Choroid plexus epithelial cell (primary cell): Measurements from ENCODE around the gene RHBDL2.
"Not testable (repeated sequence)": the region's sequence is repeated elsewhere in the genome, so short reads cannot be mapped to it uniquely, and the experiment has no call there.

Experiments
- DNase-seq: peaks from one replicate; pipeline ENCODE4 v3.0.0-alpha.2; 2010; ENCODE audit warnings: low read depth
- H3K4me3 ChIP-seq: 2 replicates; pipeline ENCODE4 v1.5.1; 2011; ENCODE audit warnings: low read depth, mild to moderate bottlenecking, control low read depth, low read length, moderate library complexity
- TF ChIP-seq, protein P1 (sequence below): conservative IDR thresholded peaks from 2 replicates; pipeline ENCODE4 v1.5.1; 2011; ENCODE audit warnings: low read depth, mild to moderate bottlenecking, control low read depth, inconsistent platforms, low read length, moderate library complexity

RHBDL2 gene

DNA sequence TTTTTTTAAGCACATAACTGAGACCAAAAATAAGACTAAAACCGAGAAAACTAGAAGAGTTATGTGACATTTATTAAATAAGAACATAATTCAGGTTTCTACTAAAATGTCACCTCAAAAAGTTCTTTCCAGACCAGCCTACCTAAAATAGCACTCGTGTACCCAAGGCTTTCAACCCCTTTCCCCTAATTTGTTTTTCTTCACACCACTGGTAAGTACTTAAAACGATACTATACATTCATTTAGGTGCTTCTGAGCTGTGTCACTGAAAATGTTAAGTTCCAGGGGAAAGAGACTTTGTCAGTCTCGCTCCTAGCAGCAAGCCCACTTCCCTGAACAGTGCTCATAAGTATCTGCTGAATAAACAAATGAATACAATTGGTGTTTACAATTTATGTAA is 88.8 kb downstream of the RHBDL2 start:
- DNase-seq, result no peak
- TF ChIP-seq, protein P1, sequence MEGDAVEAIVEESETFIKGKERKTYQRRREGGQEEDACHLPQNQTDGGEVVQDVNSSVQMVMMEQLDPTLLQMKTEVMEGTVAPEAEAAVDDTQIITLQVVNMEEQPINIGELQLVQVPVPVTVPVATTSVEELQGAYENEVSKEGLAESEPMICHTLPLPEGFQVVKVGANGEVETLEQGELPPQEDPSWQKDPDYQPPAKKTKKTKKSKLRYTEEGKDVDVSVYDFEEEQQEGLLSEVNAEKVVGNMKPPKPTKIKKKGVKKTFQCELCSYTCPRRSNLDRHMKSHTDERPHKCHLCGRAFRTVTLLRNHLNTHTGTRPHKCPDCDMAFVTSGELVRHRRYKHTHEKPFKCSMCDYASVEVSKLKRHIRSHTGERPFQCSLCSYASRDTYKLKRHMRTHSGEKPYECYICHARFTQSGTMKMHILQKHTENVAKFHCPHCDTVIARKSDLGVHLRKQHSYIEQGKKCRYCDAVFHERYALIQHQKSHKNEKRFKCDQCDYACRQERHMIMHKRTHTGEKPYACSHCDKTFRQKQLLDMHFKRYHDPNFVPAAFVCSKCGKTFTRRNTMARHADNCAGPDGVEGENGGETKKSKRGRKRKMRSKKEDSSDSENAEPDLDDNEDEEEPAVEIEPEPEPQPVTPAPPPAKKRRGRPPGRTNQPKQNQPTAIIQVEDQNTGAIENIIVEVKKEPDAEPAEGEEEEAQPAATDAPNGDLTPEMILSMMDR, result no peak
- no peak overlapping the region for H3K4me3 ChIP-seq

DNA sequence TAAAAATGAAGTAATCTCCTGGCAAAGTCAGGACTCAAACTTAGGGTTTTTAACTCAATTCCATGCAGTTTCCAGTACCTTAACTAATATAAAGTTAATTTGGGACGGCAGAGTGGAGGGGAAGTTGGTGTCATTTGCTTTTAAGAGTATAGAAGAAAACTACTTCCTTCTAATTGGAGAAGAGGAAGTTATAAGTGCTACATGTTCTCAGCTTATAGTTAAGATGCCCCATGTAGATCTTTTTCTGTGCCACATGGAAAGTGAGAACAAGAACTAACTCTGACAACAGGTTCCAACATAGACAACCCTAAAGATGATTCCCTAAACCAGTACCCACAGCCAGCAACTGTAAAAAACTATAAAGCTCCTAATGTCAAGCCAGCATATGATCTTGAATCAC is 93.6 kb downstream of the RHBDL2 start:
- TF ChIP-seq, protein P1, result no peak
- DNase-seq, result no peak
- H3K4me3 ChIP-seq, result no peak overlapping the region

DNA sequence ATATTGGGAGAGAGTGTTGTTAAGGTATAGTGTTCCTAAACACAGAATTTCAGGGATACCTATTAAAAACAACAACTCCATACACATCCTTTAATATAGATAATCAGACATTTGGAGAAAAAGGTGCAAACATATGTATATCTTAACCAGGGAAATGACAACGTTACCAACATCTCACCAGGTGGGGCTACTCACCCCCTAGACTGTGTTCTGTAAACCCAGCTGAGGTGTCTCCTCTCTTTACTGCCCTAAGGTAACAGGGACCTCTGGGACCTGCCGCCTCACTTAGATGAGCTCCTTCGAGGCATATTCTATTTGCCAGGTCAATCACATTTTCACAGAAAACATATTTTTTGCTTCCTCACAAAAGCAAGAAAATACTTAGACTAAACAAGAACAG is 95.4 kb downstream of the RHBDL2 start:
- no peak for DNase-seq
- no peak overlapping the region for H3K4me3 ChIP-seq
- TF ChIP-seq, protein P1, result no peak

DNA sequence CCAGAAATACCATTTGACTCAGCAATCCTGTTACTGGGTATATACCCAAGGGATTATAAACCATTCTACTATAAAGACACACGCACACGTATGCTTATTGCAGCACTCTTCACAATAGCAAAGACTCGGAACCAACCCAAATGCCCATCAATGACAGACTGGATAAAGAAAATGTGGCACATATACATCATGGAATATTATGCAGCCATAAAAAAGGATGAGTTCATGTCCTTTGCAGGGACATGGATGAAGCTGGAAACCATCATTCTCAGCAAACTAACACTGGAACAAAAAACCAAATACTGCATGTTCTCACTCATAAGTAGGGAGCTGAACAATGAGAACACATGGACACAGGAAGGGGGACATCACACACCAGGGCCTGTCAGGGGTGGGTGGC is 96.5 kb downstream of the RHBDL2 start:
- DNase-seq, H3K4me3 ChIP-seq: not testable (repeated sequence)

DNA sequence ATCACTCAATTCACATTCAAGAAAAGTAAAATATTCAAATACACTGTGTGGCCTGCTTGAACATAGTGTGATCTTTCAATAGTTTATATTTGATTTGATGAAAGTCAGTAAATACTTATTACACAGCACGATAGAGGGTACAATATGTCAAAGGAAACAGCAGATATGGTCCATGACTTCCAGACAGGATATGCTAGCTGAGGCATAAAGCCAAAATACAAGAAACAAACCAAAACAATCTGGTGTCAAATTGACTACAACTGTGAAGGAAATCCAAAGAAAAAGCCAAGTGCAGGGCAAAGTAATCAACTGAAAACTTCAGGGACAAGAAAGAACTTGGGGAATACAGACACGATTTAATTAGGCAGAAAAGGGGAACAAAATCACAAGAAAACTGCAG is 101.3 kb downstream of the RHBDL2 start:
- TF ChIP-seq, protein P1, result no peak

DNA sequence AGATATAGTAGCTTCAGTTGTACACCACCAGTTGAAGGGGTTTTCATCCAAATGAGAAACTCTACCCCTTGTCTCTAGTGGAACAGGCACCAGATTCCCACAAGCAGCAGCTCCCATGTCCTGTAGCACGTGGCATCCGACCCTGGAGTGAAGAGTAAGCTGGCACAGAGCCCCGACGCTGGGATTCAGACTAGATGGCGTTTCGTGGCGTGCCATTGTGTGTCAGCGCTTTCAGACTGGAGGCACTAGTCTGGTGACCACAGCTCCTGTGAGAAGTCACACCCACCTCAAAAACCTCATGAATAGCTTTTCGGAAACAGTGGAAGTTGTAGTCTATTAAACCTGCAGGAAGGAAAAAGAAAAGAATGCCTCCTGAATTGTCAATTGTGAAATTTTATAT is 102.3 kb downstream of the RHBDL2 start:
- no peak overlapping the region for H3K4me3 ChIP-seq
- TF ChIP-seq, protein P1, result no peak
- no peak for DNase-seq

More for the DNA sequence above, 101.3 kb downstream of the RHBDL2 start:
- H3K4me3 ChIP-seq, result no peak overlapping the region
- no peak for DNase-seq

DNA sequence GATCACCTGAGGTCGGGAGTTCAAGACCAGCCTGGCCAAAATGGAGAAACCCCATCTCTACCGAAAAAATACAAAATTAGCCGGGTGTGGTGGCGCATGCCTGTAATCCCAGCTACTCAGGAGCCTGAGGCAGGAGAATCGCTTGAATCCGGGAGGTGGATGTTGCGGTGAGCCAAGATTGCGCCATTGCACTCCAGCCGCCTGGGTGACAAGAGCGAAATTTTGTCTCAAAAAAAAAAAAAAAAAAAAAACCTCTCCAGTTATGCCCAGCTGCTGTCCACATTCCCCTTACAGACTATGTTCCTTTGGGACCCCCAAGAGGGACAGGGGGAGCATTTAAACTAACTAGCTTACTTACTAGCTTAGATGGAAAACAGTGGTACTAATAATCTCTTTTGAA is 105.3 kb downstream of the RHBDL2 start:
- not testable (repeated sequence) for H3K4me3 ChIP-seq, DNase-seq
